HL-60 (cell line): ENCODE data around the gene SNRPA1.

Source experiments
- DNase-seq, 2 experiments: peaks; one replicate each; pipeline ENCODE4 v3.0.0-alpha.2; 2010 to 2020; ENCODE audit warnings: low read depth in 1 of 2, low spot score in 1 of 2
- H3K27ac ChIP-seq: fragments of 250-450 bp; sonication (Bioruptor Pico); replicated peaks from 2 replicates; pipeline ENCODE4 v1.5.1; 2020; ENCODE audit warnings: mild to moderate bottlenecking, moderate library complexity
- H3K27me3 ChIP-seq: fragments of 250-450 bp; sonication (Bioruptor Pico); 2 replicates; pipeline ENCODE4 v1.5.1; 2021; ENCODE audit warnings: mild to moderate bottlenecking, moderate library complexity; ENCODE audit not compliant: insufficient read depth, poor library complexity, severe bottlenecking
- H3K4me3 ChIP-seq: replicated peaks from 2 replicates; pipeline ENCODE4 v1.5.1; 2011; ENCODE audit warnings: mild to moderate bottlenecking, control low read depth, low read length; ENCODE audit not compliant: insufficient read depth
- CTCF ChIP-seq: IDR thresholded peaks from one replicate; pipeline ENCODE4 v1.5.1; 2011; ENCODE audit warnings: low read length, control low read depth, inconsistent platforms; ENCODE audit not compliant: insufficient read depth
- GABPA ChIP-seq: IDR thresholded peaks from 2 replicates; pipeline ENCODE4 v1.6.1; 2012; ENCODE audit warnings: low read depth
- POLR2AphosphoS5 ChIP-seq: IDR thresholded peaks from 2 replicates; pipeline ENCODE4 v1.6.1; 2012; ENCODE audit warnings: low read depth
- SPI1 ChIP-seq: IDR thresholded peaks from 2 replicates; pipeline ENCODE4 v1.6.1; 2012; ENCODE audit warnings: low read depth, mild to moderate bottlenecking, borderline replicate concordance
- TF ChIP-seq, protein P1 (sequence below): IDR thresholded peaks from 2 replicates; pipeline ENCODE4 v1.6.1; 2012; ENCODE audit warnings: low read depth; ENCODE audit not compliant: insufficient replicate concordance

SNRPA1 gene

DNA sequence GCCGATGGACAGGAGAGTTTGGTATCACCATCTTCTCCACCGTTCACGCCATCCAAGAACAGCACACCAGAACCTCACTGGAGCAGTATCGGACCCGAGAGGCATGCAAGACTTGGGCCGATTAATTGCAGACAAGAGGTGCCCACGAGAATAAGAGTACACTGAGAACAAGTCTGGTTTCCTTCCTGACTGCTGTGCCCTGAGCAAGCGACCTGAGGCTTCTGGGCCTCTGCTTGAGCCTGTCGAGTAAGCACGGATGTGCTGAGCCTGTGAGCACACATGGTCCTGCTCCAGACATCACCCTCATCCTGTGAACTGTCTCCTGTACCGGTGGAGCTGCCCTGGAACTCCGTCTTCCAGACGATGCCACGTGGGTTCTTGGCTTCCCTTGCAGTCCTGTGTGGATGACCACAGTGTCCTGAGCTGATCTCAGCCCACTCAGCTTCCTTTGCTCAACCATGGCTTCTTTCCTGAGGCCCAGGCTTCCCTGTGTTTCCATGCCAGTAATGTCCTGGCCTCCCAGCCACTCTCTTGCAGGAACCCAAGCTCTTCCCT is 34.3 kb upstream of the SNRPA1 start:
- Histone ChIP-seq H3K4me3 (no peak overlapping the region), H3K27me3 (no peaks in the 10 kb centered on the region), H3K27ac (no peak overlapping the region)
- DNase-seq: no peak
- TF ChIP-seq GABPA: no peak
- TF ChIP-seq SPI1: no peak
- TF ChIP-seq CTCF: no peak
- TF ChIP-seq, protein P1, sequence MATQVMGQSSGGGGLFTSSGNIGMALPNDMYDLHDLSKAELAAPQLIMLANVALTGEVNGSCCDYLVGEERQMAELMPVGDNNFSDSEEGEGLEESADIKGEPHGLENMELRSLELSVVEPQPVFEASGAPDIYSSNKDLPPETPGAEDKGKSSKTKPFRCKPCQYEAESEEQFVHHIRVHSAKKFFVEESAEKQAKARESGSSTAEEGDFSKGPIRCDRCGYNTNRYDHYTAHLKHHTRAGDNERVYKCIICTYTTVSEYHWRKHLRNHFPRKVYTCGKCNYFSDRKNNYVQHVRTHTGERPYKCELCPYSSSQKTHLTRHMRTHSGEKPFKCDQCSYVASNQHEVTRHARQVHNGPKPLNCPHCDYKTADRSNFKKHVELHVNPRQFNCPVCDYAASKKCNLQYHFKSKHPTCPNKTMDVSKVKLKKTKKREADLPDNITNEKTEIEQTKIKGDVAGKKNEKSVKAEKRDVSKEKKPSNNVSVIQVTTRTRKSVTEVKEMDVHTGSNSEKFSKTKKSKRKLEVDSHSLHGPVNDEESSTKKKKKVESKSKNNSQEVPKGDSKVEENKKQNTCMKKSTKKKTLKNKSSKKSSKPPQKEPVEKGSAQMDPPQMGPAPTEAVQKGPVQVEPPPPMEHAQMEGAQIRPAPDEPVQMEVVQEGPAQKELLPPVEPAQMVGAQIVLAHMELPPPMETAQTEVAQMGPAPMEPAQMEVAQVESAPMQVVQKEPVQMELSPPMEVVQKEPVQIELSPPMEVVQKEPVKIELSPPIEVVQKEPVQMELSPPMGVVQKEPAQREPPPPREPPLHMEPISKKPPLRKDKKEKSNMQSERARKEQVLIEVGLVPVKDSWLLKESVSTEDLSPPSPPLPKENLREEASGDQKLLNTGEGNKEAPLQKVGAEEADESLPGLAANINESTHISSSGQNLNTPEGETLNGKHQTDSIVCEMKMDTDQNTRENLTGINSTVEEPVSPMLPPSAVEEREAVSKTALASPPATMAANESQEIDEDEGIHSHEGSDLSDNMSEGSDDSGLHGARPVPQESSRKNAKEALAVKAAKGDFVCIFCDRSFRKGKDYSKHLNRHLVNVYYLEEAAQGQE: no peak

DNA sequence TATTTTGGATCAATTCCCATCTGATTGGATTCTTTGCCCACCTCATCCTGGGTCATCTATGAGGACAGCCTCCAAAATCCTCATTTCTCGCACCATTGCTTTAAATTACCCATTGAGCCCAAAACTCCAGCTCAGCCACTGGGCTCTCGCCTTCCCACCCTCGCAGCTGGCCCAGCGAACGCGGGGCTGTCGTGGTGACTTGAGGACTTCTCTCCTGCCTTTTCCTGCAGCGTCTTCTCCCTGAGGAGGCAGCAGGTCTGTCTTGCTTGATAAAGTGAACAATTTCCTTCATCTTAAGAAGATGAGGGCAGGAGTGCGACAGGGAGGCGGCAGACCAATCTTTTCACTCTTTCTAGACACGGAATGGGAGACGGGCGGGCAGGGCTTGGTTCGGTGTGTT is 33.0 kb upstream of the SNRPA1 start:
- Histone ChIP-seq H3K4me3 (no peak overlapping the region), H3K27me3 (no peaks in the 10 kb centered on the region), H3K27ac (no peak overlapping the region)
- no peak for DNase-seq
- TF ChIP-seq SPI1: no peak
- TF ChIP-seq, protein P1: no peak
- TF ChIP-seq POLR2AphosphoS5: no peak
- TF ChIP-seq CTCF: no peak
- no peak for TF ChIP-seq GABPA

- DNase-seq: no peak
- Histone ChIP-seq H3K27me3 (no peaks in the 10 kb centered on the region), H3K27ac (no peak overlapping the region), H3K4me3 (no peak overlapping the region)
- TF ChIP-seq SPI1: no peak
- TF ChIP-seq, protein P1: no peak
- no peak for TF ChIP-seq GABPA
- no peak for TF ChIP-seq CTCF
- TF ChIP-seq POLR2AphosphoS5: no peak
These were observed 32.2 kb upstream of the SNRPA1 start for GRCh38 chr15:101327147-101327740.
